Nephron progenitor cell (in vitro differentiated cells): ENCODE results near the gene B4GALT4.
A peak's percentile ranks its signal among the peaks of the same experiment; 100 is the strongest.

ENCODE experiments used
- DNase-seq: peaks from one replicate; pipeline ENCODE4 v3.0.0; 2021
- H3K27ac Mint-ChIP-seq: 2 replicates; pipeline ENCODE4 v1.8.0; 2021; ENCODE audit warnings: mild to moderate bottlenecking, moderate library complexity, mixed read lengths
- H3K27me3 Mint-ChIP-seq: 2 replicates; pipeline ENCODE4 v1.8.0; 2021; ENCODE audit warnings: mild to moderate bottlenecking, low read depth, mixed read lengths; ENCODE audit not compliant: poor library complexity
- H3K36me3 Mint-ChIP-seq: 2 replicates; pipeline ENCODE4 v1.8.0; 2021; ENCODE audit warnings: low read depth, mixed read lengths
- H3K4me1 Mint-ChIP-seq: 2 replicates; pipeline ENCODE4 v1.8.0; 2021; ENCODE audit warnings: mixed read lengths
- H3K4me3 Mint-ChIP-seq: 2 replicates; pipeline ENCODE4 v1.8.0; 2021; ENCODE audit warnings: mild to moderate bottlenecking, moderate library complexity, mixed read lengths
- H3K9me3 Mint-ChIP-seq: 2 replicates; pipeline ENCODE4 v1.8.0; 2021; ENCODE audit warnings: mild to moderate bottlenecking, moderate library complexity, mixed read lengths
- TF ChIP-seq, protein P1 (sequence below): fragments of 200-600 bp; sonication (generic); IDR thresholded peaks from 2 replicates; pipeline ENCODE4 v1.5.0; 2021; ENCODE audit warnings: antibody characterized with exemption

The B4GALT4 gene

DNA sequence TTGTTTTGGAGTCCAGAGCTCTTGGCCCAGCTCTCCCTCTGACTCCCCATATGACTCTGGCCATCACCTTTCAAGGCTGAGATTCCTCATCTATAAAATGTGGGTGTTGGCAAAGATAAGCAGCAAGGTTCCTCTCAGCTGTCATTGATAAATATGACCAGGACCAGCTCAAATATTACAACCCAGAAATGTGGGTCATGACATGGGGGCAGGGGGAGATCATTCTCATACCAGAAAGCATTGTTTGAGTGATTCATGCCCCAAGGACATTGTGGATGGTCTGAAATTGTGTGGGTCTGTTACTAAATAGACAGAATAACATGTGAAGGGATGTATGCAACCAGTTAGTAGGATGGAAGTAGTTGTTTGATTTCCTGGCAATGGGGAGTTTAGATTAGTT is 53.4 kb downstream of the B4GALT4 start:
- no peak for DNase-seq
- TF ChIP-seq, protein P1, sequence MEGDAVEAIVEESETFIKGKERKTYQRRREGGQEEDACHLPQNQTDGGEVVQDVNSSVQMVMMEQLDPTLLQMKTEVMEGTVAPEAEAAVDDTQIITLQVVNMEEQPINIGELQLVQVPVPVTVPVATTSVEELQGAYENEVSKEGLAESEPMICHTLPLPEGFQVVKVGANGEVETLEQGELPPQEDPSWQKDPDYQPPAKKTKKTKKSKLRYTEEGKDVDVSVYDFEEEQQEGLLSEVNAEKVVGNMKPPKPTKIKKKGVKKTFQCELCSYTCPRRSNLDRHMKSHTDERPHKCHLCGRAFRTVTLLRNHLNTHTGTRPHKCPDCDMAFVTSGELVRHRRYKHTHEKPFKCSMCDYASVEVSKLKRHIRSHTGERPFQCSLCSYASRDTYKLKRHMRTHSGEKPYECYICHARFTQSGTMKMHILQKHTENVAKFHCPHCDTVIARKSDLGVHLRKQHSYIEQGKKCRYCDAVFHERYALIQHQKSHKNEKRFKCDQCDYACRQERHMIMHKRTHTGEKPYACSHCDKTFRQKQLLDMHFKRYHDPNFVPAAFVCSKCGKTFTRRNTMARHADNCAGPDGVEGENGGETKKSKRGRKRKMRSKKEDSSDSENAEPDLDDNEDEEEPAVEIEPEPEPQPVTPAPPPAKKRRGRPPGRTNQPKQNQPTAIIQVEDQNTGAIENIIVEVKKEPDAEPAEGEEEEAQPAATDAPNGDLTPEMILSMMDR = no peak
- H3K36me3 Mint-ChIP-seq = no peaks in the 10 kb centered on the region

DNA sequence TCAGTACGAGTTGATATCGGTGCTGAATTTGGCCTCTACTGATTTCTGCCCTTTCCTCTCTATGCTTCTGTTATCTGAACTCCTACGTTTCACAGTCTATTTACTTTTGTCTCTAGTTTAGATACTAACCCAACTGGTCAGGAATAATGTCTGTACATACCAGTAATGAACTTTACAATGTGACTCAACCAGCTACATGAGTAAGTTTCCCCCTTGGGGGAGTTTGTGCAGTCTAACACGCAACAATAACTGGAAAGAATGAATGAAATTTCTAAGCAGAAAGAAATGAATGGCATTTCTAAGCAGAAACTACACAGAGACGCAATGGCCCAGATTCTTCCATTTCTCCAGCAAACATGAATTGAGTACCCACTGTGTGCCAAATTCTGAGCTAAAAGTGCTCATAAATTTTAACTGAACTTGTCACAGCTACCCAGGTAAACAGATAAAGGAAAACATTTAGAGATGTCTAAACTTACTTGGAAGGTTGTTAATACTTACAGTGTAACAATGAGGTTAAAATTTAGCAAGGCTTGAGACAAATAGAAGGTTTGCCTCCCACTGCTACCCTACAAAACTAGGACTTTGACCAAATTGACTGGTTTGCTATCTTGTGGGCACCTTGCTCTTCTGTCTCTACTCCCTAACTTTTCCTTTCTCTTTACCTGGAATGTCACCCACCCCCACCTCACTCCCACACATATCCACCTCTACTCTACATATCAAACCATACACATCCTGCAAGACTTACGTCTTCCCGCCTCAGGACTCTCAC is 55.7 kb downstream of the B4GALT4 start:
- DNase-seq = no peak
- Mint-ChIP-seq H3K4me3 (no peak overlapping the region), H3K36me3 (no peaks in the 10 kb centered on the region), H3K27ac (peak overlapping the region; percentile 34), H3K4me1 (no peaks in the 10 kb centered on the region), H3K9me3 (no peaks in the 10 kb centered on the region), H3K27me3 (peaks cover 9% of the 10 kb centered on the region)
- TF ChIP-seq, protein P1 = no peak

More for the DNA sequence above, 53.4 kb downstream of the B4GALT4 start:
- Mint-ChIP-seq H3K27me3 (peaks cover 9% of the 10 kb centered on the region), H3K4me3 (no peak overlapping the region), H3K9me3 (no peaks in the 10 kb centered on the region), H3K4me1 (no peaks in the 10 kb centered on the region), H3K27ac (no peak overlapping the region)

DNA sequence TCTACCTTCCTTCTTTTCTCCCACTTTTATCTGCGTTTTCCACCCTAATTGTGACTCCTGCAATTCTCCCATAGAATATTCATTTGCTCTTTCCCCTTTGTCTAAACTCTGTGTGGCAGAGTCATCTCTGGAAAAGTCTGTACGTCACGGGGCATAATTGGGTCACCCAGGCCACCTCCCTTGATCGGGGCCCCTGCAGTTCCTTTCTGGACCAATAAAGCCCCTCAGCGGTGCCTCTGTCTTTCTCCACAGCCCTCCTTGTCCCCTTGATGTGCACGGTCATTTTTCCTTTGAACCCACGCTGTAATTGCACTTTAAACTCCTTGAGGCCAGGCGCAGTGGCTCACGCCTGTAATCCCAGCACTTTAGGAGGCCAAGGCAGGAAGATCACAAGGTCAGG is 56.6 kb downstream of the B4GALT4 start:
- no peaks in the 10 kb centered on the region for H3K36me3 Mint-ChIP-seq
- DNase-seq = no peak
- no peaks in the 10 kb centered on the region for H3K9me3 Mint-ChIP-seq
- TF ChIP-seq, protein P1 = no peak
- peaks cover 4% of the 10 kb centered on the region for H3K27me3 Mint-ChIP-seq
- H3K4me1 Mint-ChIP-seq = no peaks in the 10 kb centered on the region
- no peak overlapping the region for H3K27ac Mint-ChIP-seq
- H3K4me3 Mint-ChIP-seq = no peak overlapping the region

DNA sequence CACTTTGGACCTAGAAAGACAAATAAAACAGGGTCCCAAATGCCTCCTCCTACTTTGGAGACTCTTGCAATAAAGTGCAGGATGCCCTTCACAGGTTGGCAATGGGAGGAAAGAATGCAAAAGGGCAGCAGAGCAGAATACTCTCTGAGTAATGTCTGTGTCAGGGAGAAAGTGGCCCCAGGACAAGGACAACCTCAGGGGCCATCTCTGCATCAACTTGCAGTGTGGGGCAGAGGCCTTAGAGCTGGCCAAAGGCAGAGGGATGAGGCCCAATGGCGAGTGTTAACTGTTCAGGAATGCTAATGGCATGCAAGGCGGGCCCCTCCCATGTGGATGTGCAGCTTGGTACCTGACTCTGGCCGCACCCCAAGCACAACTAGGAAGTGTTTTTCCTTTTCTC is 58.9 kb downstream of the B4GALT4 start:
- Mint-ChIP-seq H3K4me3 (no peak overlapping the region), H3K27ac (no peak overlapping the region), H3K9me3 (no peaks in the 10 kb centered on the region), H3K27me3 (peaks cover 8% of the 10 kb centered on the region), H3K36me3 (no peaks in the 10 kb centered on the region), H3K4me1 (no peaks in the 10 kb centered on the region)
- TF ChIP-seq, protein P1 = no peak
- no peak for DNase-seq

DNA sequence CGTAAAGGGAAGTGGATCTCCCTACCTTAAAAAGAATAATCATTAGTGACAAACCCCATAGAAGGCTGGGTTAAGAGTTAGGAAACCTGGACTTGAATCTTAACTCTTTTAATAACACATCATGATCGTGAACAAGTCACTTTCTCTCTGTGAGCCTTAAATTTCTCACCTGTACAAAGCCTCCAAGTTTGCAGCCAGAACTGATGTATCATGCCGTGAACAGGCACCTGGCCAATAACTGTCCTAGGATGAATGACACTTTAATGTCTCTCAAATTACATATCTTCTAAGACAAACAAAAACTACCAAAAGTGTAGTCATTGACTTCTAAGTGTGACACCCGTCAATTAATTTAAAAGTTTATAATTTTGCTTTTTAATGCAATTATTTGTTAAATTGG is 63.4 kb downstream of the B4GALT4 start:
- H3K27ac Mint-ChIP-seq = no peak overlapping the region
- no peak for DNase-seq
- no peak overlapping the region for H3K4me3 Mint-ChIP-seq
- no peaks in the 10 kb centered on the region for H3K4me1 Mint-ChIP-seq
- no peaks in the 10 kb centered on the region for H3K36me3 Mint-ChIP-seq
- H3K9me3 Mint-ChIP-seq = no peaks in the 10 kb centered on the region
- H3K27me3 Mint-ChIP-seq = peaks cover 45% of the 10 kb centered on the region
- TF ChIP-seq, protein P1 = no peak

DNA sequence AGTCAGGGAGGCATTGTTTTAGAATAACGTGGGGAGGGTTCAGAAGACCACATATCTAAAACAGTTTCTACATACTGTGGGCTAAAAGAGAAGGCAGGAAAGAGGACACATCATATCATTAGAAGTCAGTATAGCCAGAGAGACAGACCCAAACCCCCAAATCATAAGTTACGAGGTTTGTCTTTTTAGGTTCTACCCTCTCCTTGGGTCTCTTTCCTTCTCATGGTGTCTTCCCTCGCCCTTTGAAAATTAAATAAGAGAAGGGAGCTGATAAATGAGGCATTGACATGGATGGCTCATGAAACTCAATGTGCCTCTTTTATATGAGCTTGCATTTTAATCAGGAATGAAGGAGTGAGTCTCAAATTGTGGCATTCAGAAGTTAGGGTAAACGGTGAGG is 63.9 kb downstream of the B4GALT4 start:
- Mint-ChIP-seq H3K27me3 (peaks cover 48% of the 10 kb centered on the region), H3K4me3 (no peak overlapping the region), H3K27ac (no peak overlapping the region), H3K4me1 (no peaks in the 10 kb centered on the region), H3K36me3 (no peaks in the 10 kb centered on the region), H3K9me3 (no peaks in the 10 kb centered on the region)
- DNase-seq = no peak
- TF ChIP-seq, protein P1 = no peak
